Trophoblast cell (in vitro differentiated cells and primary cell): Measurements from ENCODE around the gene AFG3L2.
A peak's percentile ranks its signal among the peaks of the same experiment; 100 is the strongest.
"Not testable (repeated sequence)": the region's sequence is repeated elsewhere in the genome, so short reads cannot be mapped to it uniquely, and the experiment has no call there.

ENCODE experiments used
- DNase-seq, 2 donors: peaks; one replicate each; pipeline ENCODE4 v3.0.0-alpha.2; 2016
- H2AFZ ChIP-seq: 2 replicates; pipeline ENCODE4 v1.6.1; 2013; ENCODE audit warnings: low read length, moderate library complexity, mild to moderate bottlenecking; ENCODE audit not compliant: insufficient read depth, poor library complexity
- H2AK5ac ChIP-seq: 2 replicates; pipeline ENCODE4 v1.6.1; 2013; ENCODE audit warnings: mild to moderate bottlenecking, low read length
- H2BK120ac ChIP-seq: 2 replicates; pipeline ENCODE4 v1.6.1; 2013; ENCODE audit warnings: low read length, mild to moderate bottlenecking, moderate library complexity; ENCODE audit not compliant: insufficient read depth, poor library complexity
- H2BK12ac ChIP-seq: 2 replicates; pipeline ENCODE4 v1.6.1; 2013; ENCODE audit warnings: mild to moderate bottlenecking, low read length, moderate library complexity
- H2BK5ac ChIP-seq: 2 replicates; pipeline ENCODE4 v1.6.1; 2013; ENCODE audit warnings: low read length, low read depth, moderate library complexity, mild to moderate bottlenecking; ENCODE audit not compliant: poor library complexity
- H3K14ac ChIP-seq: 2 replicates; pipeline ENCODE4 v1.6.1; 2013; ENCODE audit warnings: mild to moderate bottlenecking, low read length
- H3K18ac ChIP-seq: 2 replicates; pipeline ENCODE4 v1.6.1; 2013; ENCODE audit warnings: mild to moderate bottlenecking, low read length
- H3K23ac ChIP-seq: 2 replicates; pipeline ENCODE4 v1.6.1; 2013; ENCODE audit warnings: low read length
- H3K27ac ChIP-seq: 2 replicates; pipeline ENCODE4 v1.5.1; 2013; ENCODE audit warnings: low read depth, mild to moderate bottlenecking, inconsistent platforms, low read length, moderate library complexity
- H3K27me3 ChIP-seq: 2 replicates; pipeline ENCODE4 v1.6.1; 2013; ENCODE audit warnings: inconsistent platforms, mild to moderate bottlenecking, low read length, moderate library complexity; ENCODE audit not compliant: insufficient read depth
- H3K36me3 ChIP-seq, 2 experiments: 1 replicate in 1 of 2; 2 replicates in 1 of 2; pipeline ENCODE4 v1.6.1; 2013; ENCODE audit warnings: low read length in 2 of 2, mild to moderate bottlenecking in 2 of 2, moderate library complexity in 1 of 2; ENCODE audit not compliant: insufficient read depth in 2 of 2, control insufficient read depth in 1 of 2
- H3K4ac ChIP-seq: 2 replicates; pipeline ENCODE4 v1.6.1; 2013; ENCODE audit warnings: low read depth, mild to moderate bottlenecking, low read length, moderate library complexity
- H3K4me1 ChIP-seq, 2 experiments: 1 replicate in 1 of 2; 2 replicates in 1 of 2; pipeline ENCODE4 v1.6.1; 2013; ENCODE audit warnings: low read length in 2 of 2, mild to moderate bottlenecking in 2 of 2, moderate library complexity in 1 of 2; ENCODE audit not compliant: insufficient read depth in 2 of 2, control insufficient read depth in 1 of 2
- H3K4me2 ChIP-seq: 2 replicates; pipeline ENCODE4 v1.6.1; 2013; ENCODE audit warnings: inconsistent platforms, mild to moderate bottlenecking, low read length, moderate library complexity
- H3K4me3 ChIP-seq: 2 replicates; pipeline ENCODE4 v1.5.1; 2013; ENCODE audit warnings: mild to moderate bottlenecking, low read depth, low read length, inconsistent platforms
- H3K79me1 ChIP-seq: one replicate; pipeline ENCODE4 v1.6.1; 2013; ENCODE audit warnings: low read length
- H3K79me2 ChIP-seq: 2 replicates; pipeline ENCODE4 v1.6.1; 2013; ENCODE audit warnings: low read length, mild to moderate bottlenecking; ENCODE audit not compliant: control insufficient read depth, insufficient read depth, poor library complexity
- H3K9ac ChIP-seq: 2 replicates; pipeline ENCODE4 v1.6.1; 2013; ENCODE audit warnings: mild to moderate bottlenecking, low read length
- H3K9me3 ChIP-seq: 2 replicates; pipeline ENCODE4 v1.6.1; 2013; ENCODE audit warnings: low read depth, mild to moderate bottlenecking, control low read depth, inconsistent platforms, low read length; ENCODE audit not compliant: insufficient read depth
- H4K12ac ChIP-seq: 2 replicates; pipeline ENCODE4 v1.6.1; 2013; ENCODE audit warnings: low read depth, mild to moderate bottlenecking, low read length, moderate library complexity
- H4K8ac ChIP-seq: 2 replicates; pipeline ENCODE4 v1.6.1; 2013; ENCODE audit warnings: low read depth, mild to moderate bottlenecking, low read length, moderate library complexity
- H4K91ac ChIP-seq: one replicate; pipeline ENCODE4 v1.6.1; 2013; ENCODE audit warnings: low read depth, mild to moderate bottlenecking, low read length, moderate library complexity
- WGBS: extraction: QIAGEN DNeasy Blood & Tissue Kit; methylation state at CpG from one replicate; pipeline ENCODE4 v1.1.7; 2013; ENCODE audit warnings: missing lambda C conversion rate; ENCODE audit not compliant: insufficient read length, insufficient coverage; ENCODE audit errors: extremely low coverage; 5-methylcytosine and 5-hydroxymethylcytosine counted together

Gene AFG3L2

GRCh38 chr18:12383759-12384158, 6.7 kb upstream of the AFG3L2 start:
- H2BK5ac ChIP-seq, H4K91ac ChIP-seq, H3K14ac ChIP-seq, DNase-seq, H3K9me3 ChIP-seq, H3K4ac ChIP-seq, H4K8ac ChIP-seq, H3K36me3 ChIP-seq, H3K18ac ChIP-seq, H3K79me1 ChIP-seq, H3K27ac ChIP-seq, H2AK5ac ChIP-seq, H4K12ac ChIP-seq, H2BK12ac ChIP-seq, H2AFZ ChIP-seq, H3K4me2 ChIP-seq, H3K23ac ChIP-seq, H3K79me2 ChIP-seq, H3K4me3 ChIP-seq, H3K4me1 ChIP-seq, H3K9ac ChIP-seq, H3K27me3 ChIP-seq, H2BK120ac ChIP-seq: not testable (repeated sequence)
- no CpG with 5 or more reads among the region's 5 CpGs for WGBS

- not testable (repeated sequence) for H3K14ac ChIP-seq, H3K79me2 ChIP-seq, H3K23ac ChIP-seq, H3K4ac ChIP-seq, H3K9ac ChIP-seq, H2AK5ac ChIP-seq, H3K4me3 ChIP-seq, H4K91ac ChIP-seq, H4K8ac ChIP-seq, DNase-seq, H3K79me1 ChIP-seq, H2BK12ac ChIP-seq, H3K27ac ChIP-seq, H3K4me1 ChIP-seq, H3K27me3 ChIP-seq, H3K18ac ChIP-seq, H4K12ac ChIP-seq, H2BK120ac ChIP-seq, H2BK5ac ChIP-seq, H2AFZ ChIP-seq, H3K36me3 ChIP-seq, H3K4me2 ChIP-seq, H3K9me3 ChIP-seq
- no CpG with 5 or more reads among the region's 7 CpGs for WGBS
Observed at GRCh38 chr18:12382221-12382814, 5.3 kb upstream of the AFG3L2 start.

- H3K36me3 ChIP-seq, H2AK5ac ChIP-seq, H3K23ac ChIP-seq, H3K4me3 ChIP-seq, DNase-seq, H2BK5ac ChIP-seq, H3K27me3 ChIP-seq, H3K18ac ChIP-seq, H3K4ac ChIP-seq, H3K4me1 ChIP-seq, H3K9ac ChIP-seq, H3K9me3 ChIP-seq: not testable (repeated sequence)
- Histone ChIP-seq H3K79me1 (peaks cover 13% of the 10 kb centered on the region), H3K27ac (peak overlapping the region; percentile 99), H2BK12ac (peak overlapping the region; percentile 67), H3K4me2 (peak overlapping the region; percentile 65), H3K14ac (peak overlapping the region; percentile 51), H4K12ac (peak overlapping the region; percentile 73), H2AFZ (peak overlapping the region; percentile 56), H2BK120ac (peak overlapping the region; percentile 77), H4K8ac (peak overlapping the region; percentile 74), H3K79me2 (peaks cover 30% of the 10 kb centered on the region), H4K91ac (peak overlapping the region; percentile 39)
- no CpG with 5 or more reads among the region's 5 CpGs for WGBS
Observed at GRCh38 chr18:12378198-12378558, 1.2 kb upstream of the AFG3L2 start.

GRCh38 chr18:12377556-12378197, 650 bp upstream of the AFG3L2 start:
- Histone ChIP-seq H3K27ac (peak overlapping the region; percentile 99), H2BK5ac (peak overlapping the region; percentile 95), H3K4me3 (peak overlapping the region; percentile 69), H4K91ac (peak overlapping the region; percentile 59), H3K36me3 (no peaks in the 10 kb centered on the region), H3K9me3 (no peaks in the 10 kb centered on the region), H4K12ac (peak overlapping the region; percentile 77), H3K4me1 (peaks cover 8% of the 10 kb centered on the region in 2 experiments), H3K79me1 (peaks cover 13% of the 10 kb centered on the region), H3K23ac (no peak overlapping the region), H3K14ac (peak overlapping the region; percentile 79), H2BK12ac (peak overlapping the region; percentile 79), H3K4ac (no peak overlapping the region), H2BK120ac (peak overlapping the region; percentile 64), H3K27me3 (no peaks in the 10 kb centered on the region), H3K4me2 (peak overlapping the region; percentile 65), H3K18ac (no peak overlapping the region), H3K9ac (peak overlapping the region; percentile 4), H2AFZ (peak overlapping the region; percentile 90), H3K79me2 (peaks cover 32% of the 10 kb centered on the region), H2AK5ac (no peak overlapping the region), H4K8ac (peak overlapping the region; percentile 82)
- no CpG with 5 or more reads among the region's 30 CpGs for WGBS
- no peak for DNase-seq
